GM18526 (cell line): ENCODE results near the gene SC5D.

Source experiments
- POLR2A ChIP-seq: IDR thresholded peaks from 3 replicates; pipeline ENCODE4 v1.6.1; 2011; ENCODE audit not compliant: insufficient read length; ENCODE audit errors: extremely low read depth

Gene SC5D

GRCh38 chr11:121356357-121356756 lies 63.8 kb downstream of the SC5D start:
- TF ChIP-seq POLR2A, result no peak
